RWPE2 (cell line): ENCODE results near the gene ADCYAP1R1.

ENCODE experiments used
- ATAC-seq: fragments of 200-7000 bp; cut with Tn5 transposase; 3 replicates; pipeline ENCODE4 v1.9.1; 2021; ENCODE audit warnings: low read depth
- DNase-seq: peaks from one replicate; pipeline ENCODE4 v3.0.0-alpha.2; 2020; ENCODE audit warnings: low spot score
- H3K27ac ChIP-seq: fragments of 450-650 bp; 2 replicates; pipeline ENCODE4 v1.5.1; 2017; ENCODE audit warnings: mild to moderate bottlenecking; ENCODE audit not compliant: poor library complexity, severe bottlenecking
- H3K27me3 ChIP-seq: fragments of 250-450 bp; sonication (Bioruptor Pico); 2 replicates; pipeline ENCODE4 v1.5.1; 2021; ENCODE audit warnings: mild to moderate bottlenecking, moderate library complexity; ENCODE audit not compliant: insufficient read depth, poor library complexity, severe bottlenecking
- H3K36me3 ChIP-seq: fragments of 250-450 bp; sonication (Bioruptor Pico); 2 replicates; pipeline ENCODE4 v1.5.1; 2020; ENCODE audit warnings: low read depth, mild to moderate bottlenecking, moderate library complexity
- H3K4me1 ChIP-seq: fragments of 250-450 bp; sonication (Bioruptor Pico); 2 replicates; pipeline ENCODE4 v1.5.1; 2021; ENCODE audit warnings: mild to moderate bottlenecking, moderate library complexity; ENCODE audit not compliant: insufficient read depth, poor library complexity, severe bottlenecking
- H3K4me3 ChIP-seq: fragments of 250-450 bp; sonication (Bioruptor Pico); 2 replicates; pipeline ENCODE4 v1.5.1; 2021; ENCODE audit warnings: mild to moderate bottlenecking, moderate library complexity; ENCODE audit not compliant: severe bottlenecking
- H3K9me3 ChIP-seq: fragments of 250-450 bp; sonication (Bioruptor Pico); 2 replicates; pipeline ENCODE4 v1.5.1; 2021; ENCODE audit warnings: mild to moderate bottlenecking, moderate library complexity; ENCODE audit not compliant: severe bottlenecking
- CTCF ChIP-seq: fragments of 450-650 bp; IDR thresholded peaks from one replicate; pipeline ENCODE4 v1.5.1; 2017; ENCODE audit warnings: mild to moderate bottlenecking, moderate library complexity; ENCODE audit not compliant: poor library complexity, severe bottlenecking

Gene ADCYAP1R1

GRCh38 chr7:31102151-31102972 is 50.3 kb downstream of the ADCYAP1R1 start:
- peaks cover 4% of the 10 kb centered on the region for H3K27me3 ChIP-seq
- no peaks in the 10 kb centered on the region for H3K4me1 ChIP-seq
- no peak overlapping the region for H3K27ac ChIP-seq
- no peaks in the 10 kb centered on the region for H3K9me3 ChIP-seq
- DNase-seq (peak; percentile 34), ATAC-seq (no peak)
- H3K36me3 ChIP-seq = no peaks in the 10 kb centered on the region
- H3K4me3 ChIP-seq = no peak overlapping the region
- TF ChIP-seq CTCF = no peak

- no peak for TF ChIP-seq CTCF
- ATAC-seq (no peak), DNase-seq (peak; percentile 22)
- H3K27me3 ChIP-seq = peaks cover under 1% of the 10 kb centered on the region
- no peak overlapping the region for H3K27ac ChIP-seq
- no peaks in the 10 kb centered on the region for H3K9me3 ChIP-seq
- H3K4me3 ChIP-seq = no peak overlapping the region
- no peaks in the 10 kb centered on the region for H3K36me3 ChIP-seq
- no peaks in the 10 kb centered on the region for H3K4me1 ChIP-seq
These were observed 51.1 kb downstream of the ADCYAP1R1 start for GRCh38 chr7:31102973-31103850.

DNA sequence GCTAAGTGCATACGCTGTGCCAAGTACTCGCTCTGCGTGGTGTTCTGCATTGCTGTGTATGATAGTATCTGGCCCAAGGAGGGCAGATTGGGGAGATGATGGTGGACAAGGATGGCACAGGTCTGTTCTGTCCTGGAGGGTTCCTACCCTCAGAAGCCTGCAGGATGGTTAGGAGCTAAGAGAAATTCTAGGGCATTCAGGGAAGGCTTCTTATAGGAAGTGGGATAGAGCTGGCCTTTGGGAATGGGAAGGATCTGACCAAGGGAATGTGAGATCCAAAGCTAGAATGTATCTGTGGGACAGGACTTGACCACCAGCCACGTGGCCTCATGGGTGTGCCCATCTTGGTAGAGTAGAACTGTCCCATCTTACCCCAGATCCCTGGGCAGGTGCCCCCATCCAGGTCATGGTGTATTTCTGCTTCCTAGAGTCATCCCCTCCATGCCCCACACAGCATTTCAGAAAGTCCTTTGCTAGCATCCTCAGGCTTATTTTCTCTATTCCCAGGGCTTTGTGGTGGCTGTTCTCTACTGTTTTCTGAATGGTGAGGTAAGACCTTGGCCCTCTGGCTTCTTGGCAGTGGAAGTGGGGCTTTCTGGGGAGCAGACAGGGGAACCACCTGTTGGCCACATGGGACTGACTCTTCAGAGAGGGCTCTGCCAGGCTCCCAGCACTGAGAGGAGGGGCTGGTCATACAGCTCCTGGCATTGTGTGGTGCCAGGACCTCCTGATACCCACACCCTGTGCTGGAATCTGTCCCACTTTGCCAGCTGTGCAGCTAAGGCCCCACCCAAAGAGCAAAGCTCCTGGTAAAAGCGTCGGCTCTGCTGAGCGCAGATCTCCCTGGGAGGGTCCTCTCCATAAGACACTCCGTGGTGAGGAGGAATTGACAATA is 52.5 kb downstream of the ADCYAP1R1 start:
- TF ChIP-seq CTCF = no peak
- Histone ChIP-seq H3K36me3 (no peaks in the 10 kb centered on the region), H3K27me3 (no peaks in the 10 kb centered on the region), H3K4me1 (no peaks in the 10 kb centered on the region), H3K9me3 (no peaks in the 10 kb centered on the region), H3K27ac (no peak overlapping the region), H3K4me3 (no peak overlapping the region)
- ATAC-seq = no peak
- DNase-seq = peak; percentile 11

GRCh38 chr7:31105256-31105950 is 53.3 kb downstream of the ADCYAP1R1 start:
- DNase-seq = peak; percentile 19
- no peaks in the 10 kb centered on the region for H3K9me3 ChIP-seq
- H3K4me3 ChIP-seq = no peak overlapping the region
- H3K27me3 ChIP-seq = no peaks in the 10 kb centered on the region
- H3K27ac ChIP-seq = no peak overlapping the region
- no peaks in the 10 kb centered on the region for H3K36me3 ChIP-seq
- no peaks in the 10 kb centered on the region for H3K4me1 ChIP-seq
- no peak for TF ChIP-seq CTCF
- no peak for ATAC-seq
